IPS-NIHi7 (cell line): Measurements from ENCODE around the gene APOF.
"Not testable (repeated sequence)": the region's sequence is repeated elsewhere in the genome, so short reads cannot be mapped to it uniquely, and the experiment has no call there.

Experiments
- DNase-seq: peaks from one replicate; pipeline ENCODE4 v3.0.0; 2012; ENCODE audit warnings: mixed read lengths; ENCODE audit errors: extremely low spot score

The APOF gene

GRCh38 chr12:56332512-56333196 is 30.0 kb downstream of the APOF start:
- DNase-seq = no peak

GRCh38 chr12:56330936-56331490 is 31.6 kb downstream of the APOF start:
- DNase-seq = no peak

GRCh38 chr12:56326533-56326932 is 36.1 kb downstream of the APOF start:
- no peak for DNase-seq

GRCh38 chr12:56326126-56326525 is 36.5 kb downstream of the APOF start:
- no peak for DNase-seq

GRCh38 chr12:56324206-56324605 is 38.5 kb downstream of the APOF start:
- DNase-seq = no peak

GRCh38 chr12:56321610-56322009 is 41.0 kb downstream of the APOF start:
- not testable (repeated sequence) for DNase-seq

- no peak for DNase-seq
Observed at GRCh38 chr12:56321027-56321426, 41.6 kb downstream of the APOF start.

GRCh38 chr12:56317675-56318074 is 45.0 kb downstream of the APOF start:
- no peak for DNase-seq

- DNase-seq = peak; percentile 97
Observed at GRCh38 chr12:56315622-56316473, 46.8 kb downstream of the APOF start, which contains the start of gene CNPY2. TSS of gene CNPY2 (minus strand) at chr12:56315988. CDS start at chr12:56315217, 771 bp downstream.

GRCh38 chr12:56315249-56315621 is 47.4 kb downstream of the APOF start:
- no peak for DNase-seq

GRCh38 chr12:56311003-56311402 is 51.7 kb downstream of the APOF start:
- DNase-seq = no peak
